COLO668 (cell line): Measurements from ENCODE around the gene SP4.

Experiments
- DNase-seq: peaks from one replicate; lab custom pipeline; 2025; ENCODE audit not compliant: unreplicated experiment; lab: John Stamatoyannopoulos, UW

The SP4 gene

DNA sequence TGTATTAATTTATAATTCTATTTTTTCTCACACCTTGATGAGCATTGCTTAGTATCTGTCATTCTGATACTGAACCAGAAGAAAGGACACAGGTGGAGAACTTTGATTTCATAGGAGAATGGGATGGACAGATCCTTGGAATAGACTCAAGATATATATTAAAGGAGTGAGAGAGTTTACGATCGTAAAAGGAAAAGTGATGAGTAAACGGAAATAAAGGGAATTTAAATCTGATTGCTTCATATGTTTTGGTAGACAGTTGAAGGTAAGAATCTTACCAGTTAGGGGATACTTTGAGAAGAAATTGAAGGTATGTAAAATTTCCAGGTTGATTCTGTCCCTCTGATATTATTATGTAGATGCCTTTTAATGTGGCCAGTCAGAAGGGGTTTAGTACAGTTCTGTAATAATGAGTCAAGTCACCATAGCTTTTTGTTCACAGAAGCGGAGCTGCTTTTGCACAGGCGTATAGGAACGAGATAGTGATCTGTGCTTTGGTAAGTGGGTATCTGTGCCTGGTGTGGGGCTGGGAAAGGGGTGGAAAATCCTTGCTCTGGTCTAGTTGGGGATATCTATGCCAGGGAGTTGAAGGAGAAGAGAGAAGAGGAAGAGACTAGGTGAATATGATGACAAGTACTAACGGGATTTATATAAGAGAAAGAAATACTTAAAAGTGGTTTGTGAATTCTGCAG lies 15.4 kb downstream of the SP4 start:
- DNase-seq: no peak

DNA sequence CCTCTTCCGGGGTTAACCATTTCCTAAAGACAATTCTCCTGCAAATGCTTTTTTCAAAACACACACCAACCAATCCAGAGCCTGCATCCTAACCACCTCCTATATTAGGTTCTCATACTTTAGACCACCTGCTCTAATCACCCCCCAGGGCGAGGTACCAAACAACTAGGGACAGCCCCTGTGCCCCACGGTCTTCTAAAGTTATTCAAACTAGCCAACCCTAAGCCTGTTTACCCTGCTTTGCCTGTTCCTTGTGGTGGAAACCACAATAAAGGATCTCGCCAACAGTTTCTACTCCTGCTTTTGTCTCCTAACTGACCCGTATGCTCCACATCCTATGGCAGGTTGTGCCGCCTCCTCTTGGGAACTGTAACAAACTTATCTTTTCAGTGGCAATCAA lies 21.1 kb downstream of the SP4 start:
- no peak for DNase-seq

GRCh38 chr7:21450076-21450475 lies 22.2 kb downstream of the SP4 start:
- no peak for DNase-seq

- no peak for DNase-seq
These were observed 23.1 kb downstream of the SP4 start for GRCh38 chr7:21450941-21451340.

- DNase-seq: no peak
These were observed 26.3 kb downstream of the SP4 start for GRCh38 chr7:21454182-21454581.

GRCh38 chr7:21454906-21455305 lies 27.0 kb downstream of the SP4 start:
- DNase-seq: no peak

GRCh38 chr7:21461282-21461681 lies 33.4 kb downstream of the SP4 start:
- DNase-seq: no peak

GRCh38 chr7:21462081-21462480 lies 34.2 kb downstream of the SP4 start:
- no peak for DNase-seq

GRCh38 chr7:21463524-21463923 lies 35.6 kb downstream of the SP4 start:
- DNase-seq: no peak

- no peak for DNase-seq
These were observed 41.1 kb downstream of the SP4 start for GRCh38 chr7:21468969-21469368.

GRCh38 chr7:21469894-21470293 lies 42.0 kb downstream of the SP4 start:
- DNase-seq: no peak

DNA sequence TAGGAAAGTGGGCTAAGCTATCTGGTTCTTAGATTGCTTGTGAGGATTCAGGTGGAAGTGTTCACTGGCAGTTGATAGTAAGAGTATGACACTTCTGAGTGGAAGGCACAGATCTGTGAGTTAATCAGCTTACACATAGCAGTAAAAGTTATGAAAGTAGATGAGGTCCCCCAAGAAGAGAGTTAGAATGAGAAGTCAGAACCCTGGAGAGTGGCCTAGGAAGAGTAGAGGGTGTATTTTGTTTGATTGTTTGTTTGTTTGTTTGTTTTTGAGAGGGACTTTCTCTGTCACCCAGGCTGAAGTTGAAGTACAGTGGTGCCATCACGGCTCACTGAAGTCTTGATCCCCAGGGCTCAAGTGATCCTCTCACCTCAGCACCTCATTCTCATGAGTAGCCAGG lies 44.1 kb downstream of the SP4 start:
- DNase-seq: no peak

GRCh38 chr7:21476429-21476828 lies 48.5 kb downstream of the SP4 start:
- no peak for DNase-seq

DNA sequence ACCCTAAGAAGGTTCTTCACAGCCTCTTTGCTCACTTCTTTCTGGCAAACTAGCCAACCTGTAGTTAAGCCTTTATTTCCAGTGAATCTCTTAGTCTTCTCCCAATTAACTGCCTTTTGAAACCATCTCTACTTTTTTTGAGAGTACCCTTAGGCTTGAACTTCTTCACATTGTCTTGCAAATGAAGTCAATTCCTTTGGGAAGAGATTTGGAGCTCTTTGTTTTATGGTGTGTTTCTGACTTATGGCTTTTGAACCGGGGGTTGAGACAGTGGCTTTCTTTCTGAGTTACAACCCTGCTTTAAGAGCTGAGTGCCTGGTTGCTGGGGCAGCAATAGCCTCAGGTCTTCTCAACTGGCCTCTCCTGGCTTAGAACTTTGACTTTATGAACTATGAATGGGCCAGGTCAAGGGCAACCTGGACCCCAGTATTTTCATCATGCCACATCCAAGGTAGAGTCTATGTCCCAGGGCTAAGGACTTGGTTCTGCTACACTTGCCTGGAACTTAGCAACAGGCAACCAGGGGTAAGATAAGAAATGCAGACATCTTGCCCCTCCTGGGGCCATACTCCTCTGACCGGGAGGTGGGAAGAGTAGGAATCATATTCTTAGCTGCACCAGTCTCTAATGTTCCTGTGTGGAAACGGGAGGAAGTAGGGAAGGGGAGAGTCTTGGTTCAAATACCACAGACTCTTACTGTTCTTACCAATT lies 53.0 kb downstream of the SP4 start:
- no peak for DNase-seq

DNA sequence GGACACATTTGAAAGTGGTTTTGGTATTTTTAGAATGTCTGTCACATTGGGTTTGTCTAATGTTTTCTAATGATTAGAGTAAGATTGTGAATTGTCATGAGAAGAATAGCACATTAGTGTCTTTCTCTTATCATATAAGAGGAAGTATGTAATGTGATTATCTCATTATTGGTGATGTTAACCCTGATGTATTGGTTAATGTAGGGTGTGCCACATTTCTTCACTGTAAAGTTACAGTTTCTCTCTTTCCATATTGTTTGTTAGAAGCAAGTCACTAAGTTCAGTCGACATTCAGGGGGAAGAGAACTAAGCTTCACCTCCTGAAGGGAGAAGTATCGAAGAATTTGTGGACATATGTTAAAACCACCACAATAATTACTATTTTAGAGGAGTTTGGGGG lies 58.6 kb downstream of the SP4 start:
- no peak for DNase-seq

- no peak for DNase-seq
These were observed 67.8 kb downstream of the SP4 start for GRCh38 chr7:21495731-21496130.

GRCh38 chr7:21497072-21497471 lies 69.2 kb downstream of the SP4 start:
- no peak for DNase-seq

GRCh38 chr7:21500117-21500832 lies 72.4 kb downstream of the SP4 start:
- DNase-seq: no peak

- DNase-seq: peak; percentile 24
These were observed 76.1 kb downstream of the SP4 start for GRCh38 chr7:21504021-21504420.

- peak; percentile 44 for DNase-seq
These were observed 79.9 kb downstream of the SP4 start for GRCh38 chr7:21507627-21508343.

DNA sequence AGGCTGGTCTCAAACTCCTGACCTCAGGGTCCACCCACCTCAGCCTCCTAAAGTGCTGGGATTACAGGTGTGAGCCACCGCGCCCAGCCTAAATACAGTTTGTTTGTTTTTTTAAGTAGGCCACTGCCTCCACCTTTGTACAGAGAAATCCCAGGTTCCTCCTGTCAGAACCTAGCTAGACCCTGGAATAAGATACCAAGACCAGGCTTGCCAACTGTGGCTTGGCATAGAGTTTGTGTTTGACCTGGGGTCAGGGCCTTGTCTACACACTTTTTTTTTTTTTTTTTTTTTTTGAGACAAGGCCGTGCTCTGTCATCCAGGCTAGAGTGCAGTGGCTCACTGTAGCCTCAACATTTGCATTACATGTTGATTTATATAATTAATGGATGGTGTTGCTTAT lies 80.7 kb downstream of the SP4 start:
- no peak for DNase-seq

DNA sequence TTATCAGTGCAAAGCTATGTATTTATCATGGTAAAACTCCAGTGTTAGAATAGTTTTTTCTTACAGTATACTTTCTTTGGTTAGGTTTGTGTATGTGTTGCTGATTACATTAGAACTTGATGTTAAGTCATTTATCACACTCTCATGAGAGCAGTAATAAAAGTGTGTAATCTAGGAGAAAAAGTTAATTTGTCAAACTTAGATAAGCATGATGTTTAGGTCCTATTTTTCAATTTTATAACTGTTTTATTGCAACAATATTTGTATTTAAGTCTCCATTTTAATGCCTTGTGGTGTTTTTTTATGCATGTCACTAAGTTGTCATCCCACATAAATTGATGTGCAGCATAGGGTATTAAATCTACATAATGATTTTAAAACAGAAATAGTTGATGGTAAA lies 86.2 kb downstream of the SP4 start:
- DNase-seq: no peak
